HCT116 (cell line): ENCODE results near the gene AK6. TPM values are rescaled to one million over a fixed set of nuclear protein-coding genes. Genes with fewer than 3 reads are reported as not detected.
"Not testable (repeated sequence)": the region's sequence is repeated elsewhere in the genome, so short reads cannot be mapped to it uniquely, and the experiment has no call there.

ENCODE experiments used
- ATAC-seq: fragments of 200-7000 bp; cut with Tn5 transposase; 2 replicates; pipeline ENCODE4 v1.9.1; 2020; ENCODE audit warnings: mild to moderate bottlenecking, moderate library complexity
- BruUV-seq: library from RNA; stranded (reverse); fragments of 400-500 nt; replicated peaks from 2 replicates; lab custom pipeline; 2021; lab: Mats Ljungman, UMichigan
- CTCF ChIA-PET: fragments of 300-600 bp; sonication (Branson Sonifier 250); formaldehyde crosslinking; loops from one replicate; lab custom pipeline; 2021; ENCODE audit warnings: antibody characterized with exemption; lab: Charles Lee
- POLR2A ChIA-PET: fragments of 300-600, 350-600 bp; sonication (Branson Sonifier 250); formaldehyde crosslinking; loops from one replicate; lab custom pipeline; 2021; ENCODE audit warnings: antibody characterized with exemption; lab: Charles Lee
- RAD21 ChIA-PET, 2 experiments: fragments of 300-600 bp; sonication (Branson Sonifier 250); formaldehyde crosslinking; loops; one replicate each; lab custom pipeline; 2023; ENCODE audit warnings: low total read pairs in 2 of 2; ENCODE audit not compliant: uncharacterized antibody in 2 of 2, unreplicated experiment in 2 of 2, low non-redundant PET in 1 of 2; lab: Charles Lee
- DNase-seq: peaks from one replicate; pipeline ENCODE4 v3.0.0-alpha.2; 2010; ENCODE audit warnings: low read depth, low spot score
- H2AFZ ChIP-seq: fragments of 200-600 bp; shearing (Covaris generic), sonication (generic); 2 replicates; pipeline ENCODE4 v1.6.1; 2017; ENCODE audit warnings: low read depth, mixed run types, mixed read lengths, antibody characterized with exemption, low read length; ENCODE audit not compliant: poor library complexity, severe bottlenecking
- H3K27ac ChIP-seq: 2 replicates; pipeline ENCODE4 v1.5.1; 2012; ENCODE audit warnings: low read depth, low read length
- H3K27me3 ChIP-seq: fragments of 200-600 bp; sonication (generic); 2 replicates; pipeline ENCODE4 v1.6.1; 2016; ENCODE audit warnings: mixed run types, low read length, mixed read lengths; ENCODE audit not compliant: insufficient read depth
- H3K36me3 ChIP-seq, 2 experiments: fragments of 200-500 bp in 1 of 2; fragments of 200-600 bp in 1 of 2; sonication (Bioruptor generic) in 1 of 2; sonication (generic) in 1 of 2; 2 replicates each; pipeline versions ENCODE4 v1.5.1 to v1.6.1; 2014 to 2016; ENCODE audit warnings: low read length in 2 of 2, inconsistent platforms in 1 of 2, mixed read lengths in 1 of 2, mixed run types in 1 of 2; ENCODE audit not compliant: insufficient read depth in 2 of 2, control insufficient read depth in 1 of 2
- H3K4me1 ChIP-seq, 2 experiments: fragments of 200-600 bp in 1 of 2; sonication (generic) in 1 of 2; 2 replicates each; pipeline versions ENCODE4 v1.5.1 to v1.6.1; 2012 to 2017; ENCODE audit warnings: low read length in 2 of 2, inconsistent platforms in 1 of 2, mild to moderate bottlenecking in 1 of 2, mixed read lengths in 1 of 2, mixed run types in 1 of 2, moderate library complexity in 1 of 2; ENCODE audit not compliant: insufficient read depth in 2 of 2, control insufficient read depth in 1 of 2
- H3K4me2 ChIP-seq: fragments of 200-600 bp; sonication (generic); 2 replicates; pipeline ENCODE4 v1.6.1; 2017; ENCODE audit warnings: mixed run types, low read length, mixed read lengths
- H3K4me3 ChIP-seq, 2 experiments: fragments of 200-600 bp in 1 of 2; sonication (generic) in 1 of 2; replicated peaks in 1 of 2; 2 replicates each; pipeline ENCODE4 v1.5.1; 2011 to 2016; ENCODE audit warnings: low read length in 2 of 2, control low read depth in 1 of 2, low read depth in 1 of 2, mild to moderate bottlenecking in 1 of 2, mixed read lengths in 1 of 2, mixed run types in 1 of 2
- H3K79me2 ChIP-seq: fragments of 200-600 bp; sonication (generic); 2 replicates; pipeline ENCODE4 v1.6.1; 2017; ENCODE audit warnings: mild to moderate bottlenecking, mixed run types, low read length, moderate library complexity, mixed read lengths; ENCODE audit not compliant: insufficient read depth
- H3K9ac ChIP-seq: fragments of 200-600 bp; sonication (generic); 2 replicates; pipeline ENCODE4 v1.6.1; 2016; ENCODE audit warnings: low read length, mixed read lengths
- H3K9me2 ChIP-seq: fragments of 200-600 bp; sonication (generic), shearing (Covaris generic); 2 replicates; pipeline ENCODE4 v1.6.1; 2017; ENCODE audit warnings: mixed run types, mild to moderate bottlenecking, moderate library complexity; ENCODE audit not compliant: insufficient read depth
- H3K9me3 ChIP-seq, 2 experiments: fragments of 200-500 bp in 1 of 2; fragments of 200-600 bp in 1 of 2; sonication (Bioruptor generic) in 1 of 2; sonication (generic) in 1 of 2; 2 replicates each; pipeline ENCODE4 v1.6.1; 2014 to 2017; ENCODE audit warnings: low read length in 2 of 2, mixed read lengths in 2 of 2, inconsistent platforms in 1 of 2, low read depth in 1 of 2, mild to moderate bottlenecking in 1 of 2, mixed run types in 1 of 2, moderate library complexity in 1 of 2; ENCODE audit not compliant: control insufficient read depth in 1 of 2, insufficient read depth in 1 of 2
- H4K20me1 ChIP-seq: fragments of 200-600 bp; sonication (generic), shearing (Covaris generic); 2 replicates; pipeline ENCODE4 v1.6.1; 2017; ENCODE audit warnings: mixed run types, mild to moderate bottlenecking, moderate library complexity; ENCODE audit not compliant: insufficient read depth
- ATF3 ChIP-seq: IDR thresholded peaks from 2 replicates; pipeline ENCODE4 v1.6.1; 2012
- CEBPB ChIP-seq: IDR thresholded peaks from 2 replicates; pipeline ENCODE4 v1.6.1; 2012; ENCODE audit warnings: low read depth
- CTCF ChIP-seq, 3 experiments: fragments of 200-600 bp in 1 of 3; sonication (generic) in 1 of 3; IDR thresholded peaks in 2 of 3; conservative IDR thresholded peaks in 1 of 3; 2 replicates each; pipeline ENCODE4 v1.5.1; 2012 to 2017; ENCODE audit warnings: low read depth in 2 of 3, low read length in 2 of 3, antibody characterized with exemption in 1 of 3, borderline replicate concordance in 1 of 3, control low read depth in 1 of 3, mild to moderate bottlenecking in 1 of 3, mixed read lengths in 1 of 3, mixed run types in 1 of 3, moderate library complexity in 1 of 3; ENCODE audit not compliant: insufficient read depth in 1 of 3
- EZH2phosphoT487 ChIP-seq: fragments of 200-600 bp; IDR thresholded peaks from 2 replicates; pipeline ENCODE4 v1.6.1; 2018; ENCODE audit warnings: antibody characterized with exemption, borderline replicate concordance
- MAX ChIP-seq: IDR thresholded peaks from 2 replicates; pipeline ENCODE4 v1.6.1; 2012
- RAD21 ChIP-seq: IDR thresholded peaks from 2 replicates; pipeline ENCODE4 v1.6.1; 2012; ENCODE audit warnings: low read depth, mild to moderate bottlenecking
- SP1 ChIP-seq: IDR thresholded peaks from 2 replicates; pipeline ENCODE4 v1.6.1; 2012; ENCODE audit warnings: low read depth
- YY1 ChIP-seq: IDR thresholded peaks from 2 replicates; pipeline ENCODE4 v1.6.1; 2011; ENCODE audit warnings: low read length, low read depth, moderate library complexity, mild to moderate bottlenecking; ENCODE audit not compliant: insufficient replicate concordance; ENCODE audit errors: extremely low read depth
- ZBTB33 ChIP-seq: IDR thresholded peaks from 2 replicates; pipeline ENCODE4 v1.6.1; 2011; ENCODE audit warnings: mild to moderate bottlenecking, low read length, moderate library complexity; ENCODE audit not compliant: insufficient replicate concordance; ENCODE audit errors: extremely low read depth
- intact Hi-C: fragments of 100-400 bp; cut with micrococcal nuclease; formaldehyde crosslinking; loops from 2 replicates; pipeline ENCODE4 v1.10.0; 2022
- total RNA-seq: library from RNA; stranded (reverse); gene quantifications from one replicate; pipeline ENCODE4 v1.2.1, GENCODE V29; 2021; ENCODE audit not compliant: unreplicated experiment

Gene AK6
- total RNA-seq, 1 experiment from 2014 or later: 33.4 TPM

- no peak overlapping the region for H3K27ac ChIP-seq
- POLR2A ChIA-PET: no interaction called here
- peaks cover 9 to 45% of the 10 kb centered on the region in 2 experiments; a peak in 3 of 4 replicates for H3K4me1 ChIP-seq
- peaks cover 7% of the 10 kb centered on the region for H3K79me2 ChIP-seq
- H3K27me3 ChIP-seq: no peaks in the 10 kb centered on the region
- H3K9me2 ChIP-seq: no peaks in the 10 kb centered on the region
- no TSS peak for BruUV-seq
- no peaks in the 10 kb centered on the region for H4K20me1 ChIP-seq
- ATAC-seq (peak; percentile 85), DNase-seq (peak; percentile 57)
- no peaks in the 10 kb centered on the region for H3K9me3 ChIP-seq
- H3K9ac ChIP-seq: no peak overlapping the region
- H3K4me2 ChIP-seq: peak overlapping the region; percentile 28
- H3K4me3 ChIP-seq: no peak overlapping the region
- H3K36me3 ChIP-seq: no peaks in the 10 kb centered on the region
- RAD21 ChIA-PET: interaction anchor here in 1 of 2 experiments (0.6 kb wide), 1 partner anchor 173 kb away, joined by 3 read pairs; no protein-coding TSS in a partner anchor
- no peak overlapping the region for H2AFZ ChIP-seq
- TF ChIP-seq SP1 (no peak), CEBPB (no peak), YY1 (no peak), ZBTB33 (no peak), RAD21 (peak; percentile 80), CTCF (IDR thresholded peaks at IDR 0.05 in 2 of 3, conservative IDR thresholded peaks at IDR 0.05 in 1 of 3; ENCODE audit: borderline replicate concordance in 1 of 3, insufficient read depth in 1 of 3, low read depth in 2 of 3, low read length in 2 of 3) (peak; percentile 51 to 76 (median 73); a peak in 5 of 6 replicates), EZH2phosphoT487 (no peak), MAX (peak; percentile 57), ATF3 (no peak)
- intact Hi-C loops: loop anchor here (1.0 to 10.0 kb wide), 3 partner anchors 60 to 290 kb away; no protein-coding TSS in a partner anchor
- CTCF ChIA-PET: interaction anchor here (0.9 to 3.9 kb wide), 9 partner anchors 13 to 311 kb away, joined by 3 to 22 read pairs (median 4); partner anchors contain the start of genes CENPH and SLC30A5
Measured at GRCh38 chr5:69334793-69335268, 34.5 kb downstream of the AK6 start.

GRCh38 chr5:69333668-69334315 is 35.5 kb downstream of the AK6 start:
- intact Hi-C loops: loop anchor here (1.0 to 10.0 kb wide), 3 partner anchors 61 to 289 kb away; no protein-coding TSS in a partner anchor
- H3K79me2 ChIP-seq, H3K9me3 ChIP-seq, H2AFZ ChIP-seq, H3K27me3 ChIP-seq, BruUV-seq, H3K4me3 ChIP-seq, ATAC-seq, RAD21 ChIA-PET, DNase-seq, H3K9ac ChIP-seq, H3K27ac ChIP-seq, H3K36me3 ChIP-seq, H4K20me1 ChIP-seq, H3K9me2 ChIP-seq: not testable (repeated sequence)
- ChIA-PET POLR2A (interaction anchor here (0.6 kb wide), 1 partner anchor 8 kb away, joined by 5 read pairs; no protein-coding TSS in a partner anchor), CTCF (interaction anchor here (1.0 to 3.9 kb wide), 5 partner anchors 14 to 309 kb away, joined by 4 to 22 read pairs (median 5); partner anchors contain the start of gene SLC30A5)
- Histone ChIP-seq H3K4me1 (peaks cover 9 to 48% of the 10 kb centered on the region in 2 experiments; a peak in 3 of 4 replicates), H3K4me2 (peak overlapping the region; percentile 84; the same call in 1 of the 2 replicates)
